GM23338 (cell line): ENCODE results near the gene EIF2AK3. TPM values are rescaled to one million over a fixed set of nuclear protein-coding genes. Genes with fewer than 3 reads are reported as not detected.
A peak's percentile ranks its signal among the peaks of the same experiment; 100 is the strongest.

Source experiments
- ATAC-seq: fragments of 200-7000 bp; cut with Tn5 transposase; 3 replicates; pipeline ENCODE4 v1.9.1; 2020
- DNase-seq: peaks from one replicate; pipeline ENCODE4 v3.0.0-alpha.2; 2015; ENCODE audit warnings: low spot score
- H2AFZ ChIP-seq: fragments of 200-600 bp; sonication (generic); 2 replicates; pipeline ENCODE4 v1.8.0; 2016; ENCODE audit warnings: antibody characterized with exemption, mild to moderate bottlenecking, moderate library complexity
- H3F3A ChIP-seq: fragments of 200-600 bp; sonication (generic); replicated peaks from 2 replicates; pipeline ENCODE4 v1.8.0; 2017; ENCODE audit warnings: antibody characterized with exemption, mixed run types, low read depth
- H3K27ac ChIP-seq: fragments of 200-600 bp; sonication (generic); 2 replicates; pipeline ENCODE4 v1.6.1; 2016; ENCODE audit warnings: low read depth
- H3K27me3 ChIP-seq: fragments of 200-600 bp; sonication (generic); 2 replicates; pipeline ENCODE4 v1.8.0; 2016; ENCODE audit warnings: mild to moderate bottlenecking, mixed run types, moderate library complexity; ENCODE audit not compliant: insufficient read depth
- H3K36me3 ChIP-seq: fragments of 200-600 bp; sonication (generic); 2 replicates; pipeline ENCODE4 v1.8.0; 2016; ENCODE audit warnings: mild to moderate bottlenecking; ENCODE audit not compliant: insufficient read depth
- H3K4me1 ChIP-seq: fragments of 200-600 bp; sonication (generic); 2 replicates; pipeline ENCODE4 v1.8.0; 2016; ENCODE audit warnings: mild to moderate bottlenecking, moderate library complexity; ENCODE audit not compliant: insufficient read depth
- H3K4me2 ChIP-seq: fragments of 200-600 bp; sonication (generic); 2 replicates; pipeline ENCODE4 v1.7.1; 2017; ENCODE audit warnings: mixed run types
- H3K4me3 ChIP-seq: fragments of 200-600 bp; sonication (generic); 2 replicates; pipeline ENCODE4 v1.6.1; 2016; ENCODE audit warnings: mixed run types
- H3K79me2 ChIP-seq: fragments of 200-600 bp; sonication (generic); replicated peaks from 2 replicates; pipeline ENCODE4 v1.8.0; 2017; ENCODE audit warnings: mild to moderate bottlenecking; ENCODE audit not compliant: insufficient read depth
- H3K9me2 ChIP-seq: fragments of 200-600 bp; sonication (generic); 2 replicates; pipeline ENCODE4 v1.8.0; 2017; ENCODE audit not compliant: insufficient read depth
- H4K20me1 ChIP-seq: fragments of 200-600 bp; sonication (generic); replicated peaks from 2 replicates; pipeline ENCODE4 v1.8.0; 2017; ENCODE audit warnings: mild to moderate bottlenecking; ENCODE audit not compliant: insufficient read depth
- H3K27ac Mint-ChIP-seq: 2 replicates; pipeline ENCODE4 v1.8.0; 2020; ENCODE audit warnings: inconsistent platforms, mild to moderate bottlenecking, moderate library complexity, mixed read lengths
- H3K27me3 Mint-ChIP-seq: 3 replicates; pipeline ENCODE4 v1.8.0; 2022; ENCODE audit warnings: low read depth, mild to moderate bottlenecking, moderate library complexity, mixed read lengths, inconsistent platforms; ENCODE audit not compliant: insufficient read depth, poor library complexity
- H3K36me3 Mint-ChIP-seq: 3 replicates; pipeline ENCODE4 v1.8.0; 2021; ENCODE audit warnings: low read depth, mild to moderate bottlenecking, inconsistent platforms, moderate library complexity, mixed read lengths
- H3K4me1 Mint-ChIP-seq: 3 replicates; pipeline ENCODE4 v1.8.0; 2020; ENCODE audit warnings: mild to moderate bottlenecking, inconsistent platforms, mixed read lengths
- H3K4me3 Mint-ChIP-seq: 3 replicates; pipeline ENCODE4 v1.8.0; 2021; ENCODE audit warnings: moderate library complexity, mild to moderate bottlenecking, inconsistent platforms, mixed read lengths
- H3K9me3 Mint-ChIP-seq: 3 replicates; pipeline ENCODE4 v1.8.0; 2020; ENCODE audit warnings: moderate library complexity, mild to moderate bottlenecking, inconsistent platforms, mixed read lengths
- EZH2phosphoT487 ChIP-seq: fragments of 200-600 bp; sonication (generic); IDR thresholded peaks from one replicate; pipeline ENCODE4 v1.8.1; 2018; ENCODE audit warnings: antibody characterized with exemption; ENCODE audit not compliant: unreplicated experiment
- STAT1 ChIP-seq: IDR thresholded peaks from one replicate; pipeline ENCODE4 v1.6.1; 2016; ENCODE audit warnings: antibody characterized with exemption; ENCODE audit not compliant: unreplicated experiment
- polyA plus RNA-seq: library from polyadenylated mRNA; unstranded; fragments of >200 nt; fragmentation: Nextera tagmentation; extraction: Ambion mirVana; gene quantifications from 2 replicates; pipeline ENCODE4 v1.2.1, GENCODE V29; 2016
- total RNA-seq: library from RNA; depleted of rRNA; stranded (reverse); fragments of >200 nt; shearing (Covaris generic); gene quantifications from 2 replicates; pipeline ENCODE4 v1.2.3, GENCODE V29; 2014
- TF ChIP-seq, protein P1 (sequence below): IDR thresholded peaks from one replicate; pipeline ENCODE4 v1.6.1; 2018; ENCODE audit warnings: antibody characterized with exemption; ENCODE audit not compliant: unreplicated experiment
- TF ChIP-seq, protein P2 (sequence below), 2 experiments: fragments of 200-600 bp in 1 of 2; sonication (generic) in 1 of 2; conservative IDR thresholded peaks; 2 replicates each; pipeline versions ENCODE4 v1.5.1 to v1.6.1; 2016 to 2017; ENCODE audit warnings: antibody characterized with exemption in 2 of 2, low read depth in 2 of 2, mild to moderate bottlenecking in 2 of 2, moderate library complexity in 1 of 2

The EIF2AK3 gene
- total and polyA plus RNA-seq, 2 experiments from 2014 or later: 5.9 to 24.2 TPM

DNA sequence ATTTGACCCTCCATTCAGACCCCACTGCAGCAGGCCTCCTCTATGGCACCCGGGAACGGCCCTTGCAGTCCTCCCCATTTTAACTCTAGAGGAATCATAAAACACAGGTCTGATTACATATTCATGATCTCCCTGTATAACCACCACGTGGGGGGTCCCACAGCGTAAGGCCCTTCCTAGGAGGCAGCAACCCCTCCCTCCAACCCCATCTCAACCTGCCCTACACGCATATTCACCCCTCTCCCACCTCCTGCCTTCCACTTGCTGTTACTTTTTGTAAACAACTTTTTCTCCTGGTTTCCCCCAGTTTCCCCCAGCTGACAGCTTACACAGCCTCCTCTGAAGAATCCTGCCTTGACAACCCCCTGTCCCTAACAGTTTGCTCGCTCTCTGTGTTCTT, 89.6 kb downstream of the EIF2AK3 start:
- no peaks in the 10 kb centered on the region for H3K27me3 ChIP-seq
- H3K4me3 Mint-ChIP-seq: no peak overlapping the region
- peaks cover 29% of the 10 kb centered on the region for H3K36me3 Mint-ChIP-seq
- no peak overlapping the region for H2AFZ ChIP-seq
- H3F3A ChIP-seq: no peaks in the 10 kb centered on the region
- DNase-seq (peak; percentile 50), ATAC-seq (peak; percentile 83)
- H3K9me3 Mint-ChIP-seq: peaks cover 22% of the 10 kb centered on the region
- no peaks in the 10 kb centered on the region for H4K20me1 ChIP-seq
- H3K4me1 ChIP-seq: peaks cover 14% of the 10 kb centered on the region
- peak overlapping the region; percentile 84 for H3K27ac ChIP-seq
- peaks cover 11% of the 10 kb centered on the region for H3K9me2 ChIP-seq
- H3K27ac Mint-ChIP-seq: peak overlapping the region; percentile 80; the same call in 1 of the 2 replicates
- no peaks in the 10 kb centered on the region for H3K36me3 ChIP-seq
- H3K4me3 ChIP-seq: no peak overlapping the region
- peaks cover 16% of the 10 kb centered on the region for H3K4me1 Mint-ChIP-seq
- peaks cover 4% of the 10 kb centered on the region for H3K27me3 Mint-ChIP-seq
- H3K4me2 ChIP-seq: no peak overlapping the region; the same call in 1 of the 2 replicates
- TF ChIP-seq, protein P1, sequence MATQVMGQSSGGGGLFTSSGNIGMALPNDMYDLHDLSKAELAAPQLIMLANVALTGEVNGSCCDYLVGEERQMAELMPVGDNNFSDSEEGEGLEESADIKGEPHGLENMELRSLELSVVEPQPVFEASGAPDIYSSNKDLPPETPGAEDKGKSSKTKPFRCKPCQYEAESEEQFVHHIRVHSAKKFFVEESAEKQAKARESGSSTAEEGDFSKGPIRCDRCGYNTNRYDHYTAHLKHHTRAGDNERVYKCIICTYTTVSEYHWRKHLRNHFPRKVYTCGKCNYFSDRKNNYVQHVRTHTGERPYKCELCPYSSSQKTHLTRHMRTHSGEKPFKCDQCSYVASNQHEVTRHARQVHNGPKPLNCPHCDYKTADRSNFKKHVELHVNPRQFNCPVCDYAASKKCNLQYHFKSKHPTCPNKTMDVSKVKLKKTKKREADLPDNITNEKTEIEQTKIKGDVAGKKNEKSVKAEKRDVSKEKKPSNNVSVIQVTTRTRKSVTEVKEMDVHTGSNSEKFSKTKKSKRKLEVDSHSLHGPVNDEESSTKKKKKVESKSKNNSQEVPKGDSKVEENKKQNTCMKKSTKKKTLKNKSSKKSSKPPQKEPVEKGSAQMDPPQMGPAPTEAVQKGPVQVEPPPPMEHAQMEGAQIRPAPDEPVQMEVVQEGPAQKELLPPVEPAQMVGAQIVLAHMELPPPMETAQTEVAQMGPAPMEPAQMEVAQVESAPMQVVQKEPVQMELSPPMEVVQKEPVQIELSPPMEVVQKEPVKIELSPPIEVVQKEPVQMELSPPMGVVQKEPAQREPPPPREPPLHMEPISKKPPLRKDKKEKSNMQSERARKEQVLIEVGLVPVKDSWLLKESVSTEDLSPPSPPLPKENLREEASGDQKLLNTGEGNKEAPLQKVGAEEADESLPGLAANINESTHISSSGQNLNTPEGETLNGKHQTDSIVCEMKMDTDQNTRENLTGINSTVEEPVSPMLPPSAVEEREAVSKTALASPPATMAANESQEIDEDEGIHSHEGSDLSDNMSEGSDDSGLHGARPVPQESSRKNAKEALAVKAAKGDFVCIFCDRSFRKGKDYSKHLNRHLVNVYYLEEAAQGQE: no peak
- TF ChIP-seq EZH2phosphoT487: no peak
- no peaks in the 10 kb centered on the region for H3K79me2 ChIP-seq

DNA sequence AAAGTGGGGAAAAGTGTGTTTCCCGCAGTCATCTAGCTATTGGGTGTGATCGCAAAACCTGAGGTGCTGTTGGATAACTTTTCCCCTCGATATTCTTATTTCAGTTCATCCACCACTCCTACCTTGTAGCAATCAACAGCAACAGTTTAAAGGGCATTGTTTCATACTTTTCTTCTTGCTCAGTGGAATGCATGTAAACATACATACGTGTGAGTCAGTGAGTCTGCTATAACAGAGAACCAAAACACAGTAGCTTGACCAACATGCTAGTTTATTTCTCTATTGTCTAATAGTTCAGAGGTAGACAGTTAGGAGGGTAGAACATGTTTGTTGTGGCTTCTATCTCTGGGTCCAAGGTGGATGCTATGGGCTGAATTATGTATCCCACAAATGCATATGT, 97.2 kb downstream of the EIF2AK3 start:
- no peak overlapping the region for H2AFZ ChIP-seq
- no peaks in the 10 kb centered on the region for H3K4me1 ChIP-seq
- Mint-ChIP-seq H3K4me1 (peaks cover 3% of the 10 kb centered on the region; the same call in 1 of the 3 replicates), H3K4me3 (no peak overlapping the region), H3K36me3 (no peaks in the 10 kb centered on the region), H3K9me3 (peaks cover 2% of the 10 kb centered on the region; the same call in 1 of the 3 replicates), H3K27ac (no peak overlapping the region), H3K27me3 (peaks cover 7% of the 10 kb centered on the region)
- no peaks in the 10 kb centered on the region for H3K27me3 ChIP-seq
- TF ChIP-seq, protein P2, sequence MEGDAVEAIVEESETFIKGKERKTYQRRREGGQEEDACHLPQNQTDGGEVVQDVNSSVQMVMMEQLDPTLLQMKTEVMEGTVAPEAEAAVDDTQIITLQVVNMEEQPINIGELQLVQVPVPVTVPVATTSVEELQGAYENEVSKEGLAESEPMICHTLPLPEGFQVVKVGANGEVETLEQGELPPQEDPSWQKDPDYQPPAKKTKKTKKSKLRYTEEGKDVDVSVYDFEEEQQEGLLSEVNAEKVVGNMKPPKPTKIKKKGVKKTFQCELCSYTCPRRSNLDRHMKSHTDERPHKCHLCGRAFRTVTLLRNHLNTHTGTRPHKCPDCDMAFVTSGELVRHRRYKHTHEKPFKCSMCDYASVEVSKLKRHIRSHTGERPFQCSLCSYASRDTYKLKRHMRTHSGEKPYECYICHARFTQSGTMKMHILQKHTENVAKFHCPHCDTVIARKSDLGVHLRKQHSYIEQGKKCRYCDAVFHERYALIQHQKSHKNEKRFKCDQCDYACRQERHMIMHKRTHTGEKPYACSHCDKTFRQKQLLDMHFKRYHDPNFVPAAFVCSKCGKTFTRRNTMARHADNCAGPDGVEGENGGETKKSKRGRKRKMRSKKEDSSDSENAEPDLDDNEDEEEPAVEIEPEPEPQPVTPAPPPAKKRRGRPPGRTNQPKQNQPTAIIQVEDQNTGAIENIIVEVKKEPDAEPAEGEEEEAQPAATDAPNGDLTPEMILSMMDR (conservative IDR thresholded peaks at IDR 0.05; ENCODE audit: low read depth in 2 of 2): no peak
- no peak for TF ChIP-seq STAT1
- no peak for DNase-seq
- no peak overlapping the region for H3K4me2 ChIP-seq
- no peak overlapping the region for H3K27ac ChIP-seq
- no peaks in the 10 kb centered on the region for H3K9me2 ChIP-seq
- H3K4me3 ChIP-seq: no peak overlapping the region
- no peaks in the 10 kb centered on the region for H3K36me3 ChIP-seq
- no peaks in the 10 kb centered on the region for H3K79me2 ChIP-seq
- no peaks in the 10 kb centered on the region for H4K20me1 ChIP-seq
- H3F3A ChIP-seq: no peaks in the 10 kb centered on the region
- no peak for ATAC-seq
